SU-DHL-6 (cell line): ENCODE measurements around the gene WDR44.

Source experiments
- H2AFZ ChIP-seq: fragments of 200-600 bp; sonication (generic); 2 replicates; pipeline ENCODE4 v1.6.1; 2014; ENCODE audit warnings: low read depth, mild to moderate bottlenecking, moderate library complexity, mixed read lengths, antibody characterized with exemption, low read length; ENCODE audit not compliant: severe bottlenecking
- H3F3A ChIP-seq: fragments of 200-600 bp; shearing (Covaris generic); 2 replicates; pipeline ENCODE4 v1.6.0; 2016; ENCODE audit warnings: antibody characterized with exemption, mild to moderate bottlenecking; ENCODE audit not compliant: insufficient read depth
- H3K27ac ChIP-seq: fragments of 200-600 bp; sonication (generic); 2 replicates; pipeline ENCODE4 v1.5.1; 2016; ENCODE audit warnings: low read depth, mild to moderate bottlenecking, low read length, moderate library complexity, mixed read lengths
- H3K27me3 ChIP-seq: fragments of 200-600 bp; sonication (generic), shearing (Covaris generic); 2 replicates; pipeline ENCODE4 v1.6.0; 2014; ENCODE audit warnings: mild to moderate bottlenecking, low read length
- H3K36me3 ChIP-seq: fragments of 200-600 bp; sonication (generic); 2 replicates; pipeline ENCODE4 v1.6.1; 2014; ENCODE audit warnings: mild to moderate bottlenecking, low read length, mixed read lengths
- H3K4me2 ChIP-seq: fragments of 300-600, 200-600 bp; shearing (Covaris generic), sonication (generic); 2 replicates; pipeline ENCODE4 v1.6.0; 2014; ENCODE audit warnings: low read length, low read depth, mild to moderate bottlenecking; ENCODE audit not compliant: poor library complexity, severe bottlenecking
- H3K4me3 ChIP-seq: fragments of 200-600 bp; sonication (generic); 2 replicates; pipeline ENCODE4 v1.5.1; 2014; ENCODE audit warnings: antibody characterized with exemption, low read length, mild to moderate bottlenecking, mixed read lengths; ENCODE audit not compliant: insufficient read depth, poor library complexity, severe bottlenecking
- H3K79me2 ChIP-seq: fragments of 200-600 bp; sonication (generic); 2 replicates; pipeline ENCODE4 v1.6.1; 2014; ENCODE audit warnings: mild to moderate bottlenecking, low read length, moderate library complexity; ENCODE audit not compliant: insufficient read depth
- H3K9ac ChIP-seq: fragments of 200-600 bp; sonication (generic); 2 replicates; pipeline ENCODE4 v1.7.0; 2014; ENCODE audit warnings: mild to moderate bottlenecking, low read length
- H3K9me2 ChIP-seq: fragments of 200-600 bp; sonication (generic); replicated peaks from 2 replicates; pipeline ENCODE4 v1.6.1; 2014; ENCODE audit warnings: low read length; ENCODE audit not compliant: insufficient read depth
- H3K9me3 ChIP-seq: fragments of 200-600 bp; sonication (generic); 2 replicates; pipeline ENCODE4 v1.6.1; 2014; ENCODE audit warnings: low read length, mixed read lengths; ENCODE audit not compliant: insufficient read depth
- H4K20me1 ChIP-seq: fragments of 200-600 bp; sonication (generic); 2 replicates; pipeline ENCODE4 v1.6.1; 2014; ENCODE audit warnings: low read depth, mild to moderate bottlenecking, antibody characterized with exemption, low read length, moderate library complexity, mixed read lengths
- EZH2phosphoT487 ChIP-seq: fragments of 200-600 bp; sonication (generic), shearing (Covaris generic); conservative IDR thresholded peaks from 2 replicates; pipeline ENCODE4 v1.6.1; 2018; ENCODE audit warnings: mild to moderate bottlenecking, antibody characterized with exemption, low read length, moderate library complexity, mixed read lengths
- TF ChIP-seq, protein P1 (sequence below): fragments of 200-600 bp; sonication (generic); IDR thresholded peaks from one replicate; pipeline ENCODE4 v1.5.1; 2017; ENCODE audit warnings: antibody characterized with exemption, mild to moderate bottlenecking, low read length, moderate library complexity; ENCODE audit not compliant: insufficient read depth, poor library complexity, severe bottlenecking

Gene WDR44

DNA sequence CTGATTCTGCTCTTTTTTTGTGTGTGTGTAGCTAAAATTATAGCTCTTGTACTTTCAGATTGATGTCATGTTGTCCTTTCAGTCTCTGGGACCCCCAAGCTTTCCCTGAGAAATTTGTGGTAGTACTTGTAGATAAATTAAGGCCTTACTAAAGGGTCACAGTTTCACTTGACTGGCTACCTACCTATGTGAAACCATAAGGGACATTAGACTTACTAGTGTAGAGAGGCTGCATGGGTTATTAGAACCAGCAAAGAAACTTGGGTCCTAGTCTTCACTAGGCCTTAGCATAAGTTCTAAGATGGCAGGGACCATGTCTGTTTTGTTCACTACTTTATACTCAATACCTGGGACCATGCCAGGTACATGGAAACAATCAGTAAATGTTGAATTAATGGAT is 21.4 kb downstream of the WDR44 start:
- no peaks in the 10 kb centered on the region for H3K36me3 ChIP-seq
- TF ChIP-seq, protein P1, sequence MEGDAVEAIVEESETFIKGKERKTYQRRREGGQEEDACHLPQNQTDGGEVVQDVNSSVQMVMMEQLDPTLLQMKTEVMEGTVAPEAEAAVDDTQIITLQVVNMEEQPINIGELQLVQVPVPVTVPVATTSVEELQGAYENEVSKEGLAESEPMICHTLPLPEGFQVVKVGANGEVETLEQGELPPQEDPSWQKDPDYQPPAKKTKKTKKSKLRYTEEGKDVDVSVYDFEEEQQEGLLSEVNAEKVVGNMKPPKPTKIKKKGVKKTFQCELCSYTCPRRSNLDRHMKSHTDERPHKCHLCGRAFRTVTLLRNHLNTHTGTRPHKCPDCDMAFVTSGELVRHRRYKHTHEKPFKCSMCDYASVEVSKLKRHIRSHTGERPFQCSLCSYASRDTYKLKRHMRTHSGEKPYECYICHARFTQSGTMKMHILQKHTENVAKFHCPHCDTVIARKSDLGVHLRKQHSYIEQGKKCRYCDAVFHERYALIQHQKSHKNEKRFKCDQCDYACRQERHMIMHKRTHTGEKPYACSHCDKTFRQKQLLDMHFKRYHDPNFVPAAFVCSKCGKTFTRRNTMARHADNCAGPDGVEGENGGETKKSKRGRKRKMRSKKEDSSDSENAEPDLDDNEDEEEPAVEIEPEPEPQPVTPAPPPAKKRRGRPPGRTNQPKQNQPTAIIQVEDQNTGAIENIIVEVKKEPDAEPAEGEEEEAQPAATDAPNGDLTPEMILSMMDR = no peak
- no peak for TF ChIP-seq EZH2phosphoT487
- no peak overlapping the region for H3K9ac ChIP-seq
- no peak overlapping the region for H2AFZ ChIP-seq
- H3K79me2 ChIP-seq = no peaks in the 10 kb centered on the region
- no peaks in the 10 kb centered on the region for H4K20me1 ChIP-seq
- no peak overlapping the region for H3K27ac ChIP-seq
- no peaks in the 10 kb centered on the region for H3K9me3 ChIP-seq
- no peaks in the 10 kb centered on the region for H3K9me2 ChIP-seq
- H3K4me2 ChIP-seq = no peak overlapping the region
- no peaks in the 10 kb centered on the region for H3K27me3 ChIP-seq
- H3K4me3 ChIP-seq = no peak overlapping the region
- no peaks in the 10 kb centered on the region for H3F3A ChIP-seq

DNA sequence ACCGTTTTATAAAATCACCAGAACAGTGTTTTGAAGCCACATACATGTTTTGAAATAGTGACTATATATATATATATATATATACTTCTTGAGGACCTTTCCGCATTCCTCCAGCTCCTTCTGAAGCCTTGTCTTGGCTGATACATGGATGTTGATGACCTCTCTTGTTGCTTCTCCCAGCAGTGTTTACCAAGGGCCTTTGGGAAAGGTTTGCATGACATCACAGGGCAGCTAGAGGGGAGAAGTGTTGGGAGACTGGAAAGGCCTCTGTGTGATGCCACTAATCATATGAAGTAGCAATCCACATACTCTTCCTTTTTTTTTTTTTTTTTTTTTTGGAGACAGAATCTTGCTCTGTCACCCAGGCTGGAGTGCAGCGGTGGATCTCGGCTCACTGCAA is 22.5 kb downstream of the WDR44 start:
- Histone ChIP-seq H3K9me3 (no peaks in the 10 kb centered on the region), H3K79me2 (no peaks in the 10 kb centered on the region), H3K4me2 (no peak overlapping the region)

DNA sequence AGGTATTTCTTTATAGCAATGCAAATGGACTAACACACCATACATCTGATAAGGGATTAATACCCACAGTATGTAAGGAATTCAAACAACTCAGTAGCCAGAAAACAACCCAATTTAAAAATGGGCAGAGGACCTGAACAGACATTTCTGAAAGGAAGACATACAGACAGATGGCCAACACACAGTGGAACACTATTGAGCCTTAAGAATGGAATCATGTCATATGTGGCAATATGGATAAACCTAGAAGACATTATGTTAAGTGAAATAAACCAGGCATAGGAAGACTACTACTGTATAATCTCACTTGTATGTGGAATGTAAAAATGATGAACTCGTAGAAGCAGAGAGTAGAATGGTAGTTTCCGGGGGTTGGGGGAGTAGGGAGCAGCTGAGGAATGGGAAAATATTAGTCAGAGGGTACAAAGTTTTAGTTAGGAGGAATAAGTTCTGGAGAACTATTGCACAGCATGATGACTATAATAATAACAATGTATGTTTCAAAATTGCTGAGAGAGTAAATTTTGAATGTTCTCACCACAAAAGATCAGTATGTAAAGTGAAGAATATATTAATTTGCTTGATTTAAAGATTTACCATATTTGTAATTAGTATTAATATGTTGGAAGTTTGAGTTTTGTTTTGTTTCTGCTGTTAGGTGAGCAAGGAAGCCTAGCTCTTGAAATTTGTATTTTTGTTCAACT is 25.2 kb downstream of the WDR44 start:
- H3K9me3 ChIP-seq = no peaks in the 10 kb centered on the region
- no peak overlapping the region for H3K9ac ChIP-seq
- H3K36me3 ChIP-seq = no peaks in the 10 kb centered on the region
- H3K27me3 ChIP-seq = no peaks in the 10 kb centered on the region
- no peak overlapping the region for H3K27ac ChIP-seq
- H3K4me2 ChIP-seq = no peak overlapping the region
- H3K9me2 ChIP-seq = no peaks in the 10 kb centered on the region
- H3F3A ChIP-seq = no peaks in the 10 kb centered on the region
- H3K79me2 ChIP-seq = no peaks in the 10 kb centered on the region
- TF ChIP-seq, protein P1 = no peak
- TF ChIP-seq EZH2phosphoT487 = no peak
- H2AFZ ChIP-seq = no peak overlapping the region
- no peak overlapping the region for H3K4me3 ChIP-seq
- H4K20me1 ChIP-seq = no peaks in the 10 kb centered on the region

More for the DNA sequence above, 22.5 kb downstream of the WDR44 start:
- Histone ChIP-seq H3K4me3 (no peak overlapping the region), H3K36me3 (no peaks in the 10 kb centered on the region), H3K9ac (no peak overlapping the region), H3K27ac (no peak overlapping the region), H3K27me3 (no peaks in the 10 kb centered on the region), H3F3A (no peaks in the 10 kb centered on the region), H4K20me1 (no peaks in the 10 kb centered on the region), H2AFZ (no peak overlapping the region), H3K9me2 (no peaks in the 10 kb centered on the region)
- TF ChIP-seq EZH2phosphoT487 = no peak
- TF ChIP-seq, protein P1 = no peak
